HepG2 (cell line): ENCODE data around the gene TNFAIP1. TPM values are rescaled to one million over a fixed set of nuclear protein-coding genes. Genes with fewer than 3 reads are reported as not detected.

Experiments used
- ADNP ChIP-seq: sonication (generic); formaldehyde crosslinking; IDR thresholded peaks from 2 replicates; pipeline ENCODE4 v1.4.0; 2020; ENCODE audit warnings: missing genetic modification reagents
- AGO2 ChIP-seq: fragments of 200-400 bp; formaldehyde crosslinking; optimal IDR thresholded peaks from 2 replicates; pipeline ENCODE3; 2017; ENCODE audit warnings: mild to moderate bottlenecking, low read depth, low read length, moderate library complexity
- DPF2 ChIP-seq: sonication (generic); formaldehyde crosslinking; IDR thresholded peaks from 2 replicates; pipeline ENCODE4 v1.4.0; 2020; ENCODE audit warnings: mild to moderate bottlenecking, low read depth, missing genetic modification reagents, borderline replicate concordance
- EED ChIP-seq: sonication (generic); formaldehyde crosslinking; IDR thresholded peaks from 2 replicates; pipeline ENCODE4 v1.5.0; 2020; ENCODE audit warnings: mild to moderate bottlenecking, missing genetic modification reagents
- ETV6 ChIP-seq: sonication (generic); formaldehyde crosslinking; conservative IDR thresholded peaks from 2 replicates; pipeline ENCODE4 v1.4.0; 2020; ENCODE audit warnings: missing genetic modification reagents
- IRF1 ChIP-seq: sonication (generic); formaldehyde crosslinking; IDR thresholded peaks from 2 replicates; pipeline ENCODE4 v1.4.0; 2020; ENCODE audit warnings: low read depth, mild to moderate bottlenecking, missing genetic modification reagents
- IRF2 ChIP-seq: IDR thresholded peaks from 2 replicates; pipeline ENCODE4 v1.6.1; 2018; ENCODE audit warnings: missing genetic modification reagents, missing compliant biosample characterization
- KDM1A ChIP-seq: IDR thresholded peaks from 2 replicates; pipeline ENCODE4 v1.6.1; 2016; ENCODE audit warnings: missing compliant biosample characterization
- MTERF4 ChIP-seq: sonication (generic); formaldehyde crosslinking; IDR thresholded peaks from 2 replicates; pipeline ENCODE4 v1.8.0; 2023; ENCODE audit warnings: mild to moderate bottlenecking, missing genetic modification reagents
- NCOA1 ChIP-seq: sonication (generic); formaldehyde crosslinking; IDR thresholded peaks from 2 replicates; pipeline ENCODE4 v1.9.0; 2021; ENCODE audit warnings: missing genetic modification reagents
- PAX8 ChIP-seq: sonication (generic); formaldehyde crosslinking; IDR thresholded peaks from 2 replicates; pipeline ENCODE4 v1.8.0; 2022; ENCODE audit warnings: mild to moderate bottlenecking, missing genetic modification reagents, borderline replicate concordance
- SNAPC4 ChIP-seq: sonication (generic); formaldehyde crosslinking; IDR thresholded peaks from 2 replicates; pipeline ENCODE4 v1.4.0; 2020; ENCODE audit warnings: mild to moderate bottlenecking, missing genetic modification reagents
- SNRNP70 ChIP-seq: fragments of 200-400 bp; formaldehyde crosslinking; IDR thresholded peaks from 2 replicates; pipeline ENCODE4 v1.6.1; 2017; ENCODE audit warnings: mild to moderate bottlenecking, low read depth, low read length, moderate library complexity
- SUZ12 ChIP-seq: fragments of 150-350 bp; IDR thresholded peaks from 2 replicates; pipeline ENCODE4 v1.6.1; 2014; ENCODE audit warnings: low read depth, low read length
- WIZ ChIP-seq: sonication (generic); formaldehyde crosslinking; IDR thresholded peaks from 2 replicates; pipeline ENCODE4 v1.5.1; 2020; ENCODE audit warnings: mild to moderate bottlenecking, missing genetic modification reagents
- ZNF256 ChIP-seq: sonication (generic); formaldehyde crosslinking; conservative IDR thresholded peaks from 2 replicates; pipeline ENCODE4 v1.4.0; 2020; ENCODE audit warnings: missing genetic modification reagents
- ZNF460 ChIP-seq: sonication (generic); formaldehyde crosslinking; IDR thresholded peaks from 2 replicates; pipeline ENCODE4 v1.5.1; 2020; ENCODE audit warnings: missing genetic modification reagents, mild to moderate bottlenecking, borderline replicate concordance
- ZNF615 ChIP-seq: sonication (generic); formaldehyde crosslinking; IDR thresholded peaks from 2 replicates; pipeline ENCODE4 v1.5.0; 2020; ENCODE audit warnings: mild to moderate bottlenecking, missing genetic modification reagents, borderline replicate concordance
- ZNF616 ChIP-seq: sonication (generic); formaldehyde crosslinking; IDR thresholded peaks from 2 replicates; pipeline ENCODE4 v1.5.0; 2020; ENCODE audit warnings: low read depth, mild to moderate bottlenecking, missing genetic modification reagents
- polyA plus RNA-seq, 8 experiments: library from polyadenylated mRNA; depleted of rRNA in 3 of 8; stranded (reverse) in 7 of 8; unstranded in 1 of 8; fragments of >200 nt; fragmentation: Illumina TruSeq in 4 of 8; extraction: Trizol in 4 of 8; gene quantifications; 2 replicates each; pipeline versions ENCODE4 v1.2.1 to v1.2.3, GENCODE V29; 2011 to 2016; ENCODE audit warnings: low read depth in 4 of 8, missing spikeins in 1 of 8, mixed read lengths in 1 of 8; ENCODE audit not compliant: insufficient read depth in 1 of 8
- total RNA-seq, 5 experiments: library from RNA; depleted of rRNA; stranded (reverse); fragments of >200 nt; fragmentation: Illumina TruSeq; extraction: Trizol; gene quantifications; 2 replicates each; pipeline ENCODE4 v1.2.3, GENCODE V29; 2016; ENCODE audit warnings: low read depth in 1 of 5

TNFAIP1 gene
- total and polyA plus RNA-seq, 2 of the 13 experiments (the other 11 are each of a cell fraction or from before 2014, with no cell fraction given), result 17.5 to 40.6 TPM

GRCh38 chr17:28318759-28319597 lies 16.6 kb upstream of the TNFAIP1 start, which contains the start of gene TMEM97 (continued):
- TF ChIP-seq MTERF4 (CRISPR knock-in tag) (peak; percentile 73; the same call in 1 of the 2 replicates), SUZ12 (no peak), SNRNP70 (no peak), AGO2 (peak; percentile 0), IRF2 (CRISPR knock-in tag) (peak; percentile 18; the same call in 1 of the 2 replicates), NCOA1 (peak; percentile 81; the same call in 1 of the 2 replicates), EED (CRISPR knock-in tag) (peak; percentile 77; the same call in 1 of the 2 replicates), ZNF615 (CRISPR knock-in tag) (no peak), ZNF460 (no peak), SNAPC4 (no peak), PAX8 (peak; percentile 27; the same call in 1 of the 2 replicates), ADNP (CRISPR knock-in tag) (no peak), DPF2 (CRISPR knock-in tag) (no peak), IRF1 (CRISPR knock-in tag) (no peak), WIZ (CRISPR knock-in tag) (no peak; the same call in 1 of the 2 replicates), ZNF616 (CRISPR knock-in tag) (no peak; the same call in 1 of the 2 replicates), KDM1A (CRISPR knock-in tag) (no peak), ETV6 (no peak), ZNF256 (CRISPR knock-in tag) (no peak; the same call in 1 of the 2 replicates)
